H1 (cell line): Measurements from ENCODE around the gene SMIM7. TPM values are rescaled to one million over a fixed set of nuclear protein-coding genes. Genes with fewer than 3 reads are reported as not detected.

ENCODE experiments used
- polyA plus RNA-seq, 7 experiments: library from polyadenylated mRNA; depleted of rRNA in 3 of 7; stranded (reverse) in 5 of 7; unstranded in 2 of 7; fragments of >200 nt in 5 of 7; fragments of 200-250 nt in 2 of 7; gene quantifications; 1 replicate in 5 of 7; 2 replicates in 1 of 7; 4 replicates in 1 of 7; pipeline versions ENCODE4 v1.2.1 to v1.2.3, GENCODE V29; 2011 to 2013; ENCODE audit warnings: missing spikeins in 2 of 7, mixed read lengths in 2 of 7
- total RNA-seq: library from RNA; stranded (reverse); fragmentation: NEBNext Ultra II Directional; extraction: Animal tissue kit (Norgen Biotek cat#: 25700); gene quantifications from 2 replicates; pipeline ENCODE4 v1.2.1, GENCODE V29; 2021
- TF ChIP-seq, protein P1 (sequence below): fragments of 300-600 bp; sonication (generic); IDR thresholded peaks from 2 replicates; pipeline ENCODE4 v1.7.1; 2012; ENCODE audit warnings: low read length, moderate library complexity, mild to moderate bottlenecking, inconsistent platforms; ENCODE audit not compliant: insufficient replicate concordance

SMIM7 gene
- total and polyA plus RNA-seq, 2 of the 8 experiments (the other 6 are each of a cell fraction or from before 2014, with no cell fraction given): 55.5 to 67.5 TPM

DNA sequence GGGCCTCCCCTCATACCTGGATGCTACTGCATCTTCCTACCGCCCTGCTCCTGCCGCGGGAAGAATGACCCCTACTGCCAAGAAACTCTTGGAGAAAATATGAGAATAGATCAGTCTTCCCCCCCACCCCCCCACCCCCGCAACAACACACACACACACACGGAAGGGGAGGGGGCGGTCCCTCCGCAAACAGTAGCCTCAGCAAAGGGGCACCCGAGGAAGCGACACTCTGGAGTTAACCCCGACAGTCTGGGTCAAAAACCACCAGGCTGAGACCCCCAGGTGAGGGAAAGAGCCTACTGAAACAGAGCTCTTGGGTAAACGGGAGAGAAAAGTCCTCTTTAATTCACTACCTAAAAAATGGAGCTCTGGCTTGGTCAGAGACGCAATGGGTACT is 33.1 kb downstream of the SMIM7 start (continued):
- TF ChIP-seq, protein P1, sequence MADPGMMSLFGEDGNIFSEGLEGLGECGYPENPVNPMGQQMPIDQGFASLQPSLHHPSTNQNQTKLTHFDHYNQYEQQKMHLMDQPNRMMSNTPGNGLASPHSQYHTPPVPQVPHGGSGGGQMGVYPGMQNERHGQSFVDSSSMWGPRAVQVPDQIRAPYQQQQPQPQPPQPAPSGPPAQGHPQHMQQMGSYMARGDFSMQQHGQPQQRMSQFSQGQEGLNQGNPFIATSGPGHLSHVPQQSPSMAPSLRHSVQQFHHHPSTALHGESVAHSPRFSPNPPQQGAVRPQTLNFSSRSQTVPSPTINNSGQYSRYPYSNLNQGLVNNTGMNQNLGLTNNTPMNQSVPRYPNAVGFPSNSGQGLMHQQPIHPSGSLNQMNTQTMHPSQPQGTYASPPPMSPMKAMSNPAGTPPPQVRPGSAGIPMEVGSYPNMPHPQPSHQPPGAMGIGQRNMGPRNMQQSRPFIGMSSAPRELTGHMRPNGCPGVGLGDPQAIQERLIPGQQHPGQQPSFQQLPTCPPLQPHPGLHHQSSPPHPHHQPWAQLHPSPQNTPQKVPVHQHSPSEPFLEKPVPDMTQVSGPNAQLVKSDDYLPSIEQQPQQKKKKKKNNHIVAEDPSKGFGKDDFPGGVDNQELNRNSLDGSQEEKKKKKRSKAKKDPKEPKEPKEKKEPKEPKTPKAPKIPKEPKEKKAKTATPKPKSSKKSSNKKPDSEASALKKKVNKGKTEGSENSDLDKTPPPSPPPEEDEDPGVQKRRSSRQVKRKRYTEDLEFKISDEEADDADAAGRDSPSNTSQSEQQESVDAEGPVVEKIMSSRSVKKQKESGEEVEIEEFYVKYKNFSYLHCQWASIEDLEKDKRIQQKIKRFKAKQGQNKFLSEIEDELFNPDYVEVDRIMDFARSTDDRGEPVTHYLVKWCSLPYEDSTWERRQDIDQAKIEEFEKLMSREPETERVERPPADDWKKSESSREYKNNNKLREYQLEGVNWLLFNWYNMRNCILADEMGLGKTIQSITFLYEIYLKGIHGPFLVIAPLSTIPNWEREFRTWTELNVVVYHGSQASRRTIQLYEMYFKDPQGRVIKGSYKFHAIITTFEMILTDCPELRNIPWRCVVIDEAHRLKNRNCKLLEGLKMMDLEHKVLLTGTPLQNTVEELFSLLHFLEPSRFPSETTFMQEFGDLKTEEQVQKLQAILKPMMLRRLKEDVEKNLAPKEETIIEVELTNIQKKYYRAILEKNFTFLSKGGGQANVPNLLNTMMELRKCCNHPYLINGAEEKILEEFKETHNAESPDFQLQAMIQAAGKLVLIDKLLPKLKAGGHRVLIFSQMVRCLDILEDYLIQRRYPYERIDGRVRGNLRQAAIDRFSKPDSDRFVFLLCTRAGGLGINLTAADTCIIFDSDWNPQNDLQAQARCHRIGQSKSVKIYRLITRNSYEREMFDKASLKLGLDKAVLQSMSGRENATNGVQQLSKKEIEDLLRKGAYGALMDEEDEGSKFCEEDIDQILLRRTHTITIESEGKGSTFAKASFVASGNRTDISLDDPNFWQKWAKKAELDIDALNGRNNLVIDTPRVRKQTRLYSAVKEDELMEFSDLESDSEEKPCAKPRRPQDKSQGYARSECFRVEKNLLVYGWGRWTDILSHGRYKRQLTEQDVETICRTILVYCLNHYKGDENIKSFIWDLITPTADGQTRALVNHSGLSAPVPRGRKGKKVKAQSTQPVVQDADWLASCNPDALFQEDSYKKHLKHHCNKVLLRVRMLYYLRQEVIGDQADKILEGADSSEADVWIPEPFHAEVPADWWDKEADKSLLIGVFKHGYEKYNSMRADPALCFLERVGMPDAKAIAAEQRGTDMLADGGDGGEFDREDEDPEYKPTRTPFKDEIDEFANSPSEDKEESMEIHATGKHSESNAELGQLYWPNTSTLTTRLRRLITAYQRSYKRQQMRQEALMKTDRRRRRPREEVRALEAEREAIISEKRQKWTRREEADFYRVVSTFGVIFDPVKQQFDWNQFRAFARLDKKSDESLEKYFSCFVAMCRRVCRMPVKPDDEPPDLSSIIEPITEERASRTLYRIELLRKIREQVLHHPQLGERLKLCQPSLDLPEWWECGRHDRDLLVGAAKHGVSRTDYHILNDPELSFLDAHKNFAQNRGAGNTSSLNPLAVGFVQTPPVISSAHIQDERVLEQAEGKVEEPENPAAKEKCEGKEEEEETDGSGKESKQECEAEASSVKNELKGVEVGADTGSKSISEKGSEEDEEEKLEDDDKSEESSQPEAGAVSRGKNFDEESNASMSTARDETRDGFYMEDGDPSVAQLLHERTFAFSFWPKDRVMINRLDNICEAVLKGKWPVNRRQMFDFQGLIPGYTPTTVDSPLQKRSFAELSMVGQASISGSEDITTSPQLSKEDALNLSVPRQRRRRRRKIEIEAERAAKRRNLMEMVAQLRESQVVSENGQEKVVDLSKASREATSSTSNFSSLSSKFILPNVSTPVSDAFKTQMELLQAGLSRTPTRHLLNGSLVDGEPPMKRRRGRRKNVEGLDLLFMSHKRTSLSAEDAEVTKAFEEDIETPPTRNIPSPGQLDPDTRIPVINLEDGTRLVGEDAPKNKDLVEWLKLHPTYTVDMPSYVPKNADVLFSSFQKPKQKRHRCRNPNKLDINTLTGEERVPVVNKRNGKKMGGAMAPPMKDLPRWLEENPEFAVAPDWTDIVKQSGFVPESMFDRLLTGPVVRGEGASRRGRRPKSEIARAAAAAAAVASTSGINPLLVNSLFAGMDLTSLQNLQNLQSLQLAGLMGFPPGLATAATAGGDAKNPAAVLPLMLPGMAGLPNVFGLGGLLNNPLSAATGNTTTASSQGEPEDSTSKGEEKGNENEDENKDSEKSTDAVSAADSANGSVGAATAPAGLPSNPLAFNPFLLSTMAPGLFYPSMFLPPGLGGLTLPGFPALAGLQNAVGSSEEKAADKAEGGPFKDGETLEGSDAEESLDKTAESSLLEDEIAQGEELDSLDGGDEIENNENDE: no peak
